Epithelial cell of proximal tubule (primary cell): Measurements from ENCODE around the gene CDC123. TPM values are rescaled to one million over a fixed set of nuclear protein-coding genes. Genes with fewer than 3 reads are reported as not detected.

Experiments used
- DNase-seq: peaks from one replicate; pipeline ENCODE4 v3.0.0-alpha.2; 2011; ENCODE audit warnings: low read depth
- H3K4me3 ChIP-seq: 2 replicates; pipeline ENCODE4 v1.5.1; 2011; ENCODE audit warnings: low read depth, mild to moderate bottlenecking, low read length
- total RNA-seq: library from RNA; depleted of rRNA; stranded (reverse); fragments of >200 nt; gene quantifications from 2 replicates; pipeline ENCODE4 v1.2.3, GENCODE V29; 2015
- TF ChIP-seq, protein P1 (sequence below): conservative IDR thresholded peaks from 2 replicates; pipeline ENCODE4 v1.5.1; 2012; ENCODE audit warnings: low read depth, mild to moderate bottlenecking, low read length

Gene CDC123
- total RNA-seq, 1 donor from 2014 or later: 96.5 TPM

DNA sequence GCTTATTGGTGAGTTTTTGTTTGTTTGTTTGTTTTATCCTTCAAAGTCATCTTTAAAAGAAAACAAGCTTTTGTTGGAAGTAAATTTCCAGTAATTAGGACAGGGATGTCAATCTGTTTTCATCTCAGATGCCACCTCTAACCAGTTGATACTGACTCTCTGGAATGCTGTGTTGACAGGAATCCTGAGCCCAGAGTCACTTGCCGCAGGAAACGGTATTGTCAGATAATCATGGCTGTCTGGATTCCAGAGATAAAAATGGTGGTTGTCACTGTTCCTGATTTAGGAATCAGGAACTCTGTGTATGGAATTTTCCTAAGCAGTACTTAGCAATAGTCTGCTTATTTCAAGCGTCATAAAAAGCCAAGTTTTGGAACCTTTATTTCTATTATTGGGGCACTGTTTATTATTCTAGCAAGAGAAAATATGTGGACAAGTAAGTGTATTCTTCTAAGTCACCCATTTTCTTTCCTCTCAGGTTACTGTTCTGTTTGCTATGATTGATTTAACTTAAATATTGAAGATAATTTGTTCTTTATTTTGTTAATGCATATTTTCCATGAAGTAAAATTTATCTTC, 39.2 kb downstream of the CDC123 start:
- no peak for DNase-seq
- no peak overlapping the region for H3K4me3 ChIP-seq
- TF ChIP-seq, protein P1, sequence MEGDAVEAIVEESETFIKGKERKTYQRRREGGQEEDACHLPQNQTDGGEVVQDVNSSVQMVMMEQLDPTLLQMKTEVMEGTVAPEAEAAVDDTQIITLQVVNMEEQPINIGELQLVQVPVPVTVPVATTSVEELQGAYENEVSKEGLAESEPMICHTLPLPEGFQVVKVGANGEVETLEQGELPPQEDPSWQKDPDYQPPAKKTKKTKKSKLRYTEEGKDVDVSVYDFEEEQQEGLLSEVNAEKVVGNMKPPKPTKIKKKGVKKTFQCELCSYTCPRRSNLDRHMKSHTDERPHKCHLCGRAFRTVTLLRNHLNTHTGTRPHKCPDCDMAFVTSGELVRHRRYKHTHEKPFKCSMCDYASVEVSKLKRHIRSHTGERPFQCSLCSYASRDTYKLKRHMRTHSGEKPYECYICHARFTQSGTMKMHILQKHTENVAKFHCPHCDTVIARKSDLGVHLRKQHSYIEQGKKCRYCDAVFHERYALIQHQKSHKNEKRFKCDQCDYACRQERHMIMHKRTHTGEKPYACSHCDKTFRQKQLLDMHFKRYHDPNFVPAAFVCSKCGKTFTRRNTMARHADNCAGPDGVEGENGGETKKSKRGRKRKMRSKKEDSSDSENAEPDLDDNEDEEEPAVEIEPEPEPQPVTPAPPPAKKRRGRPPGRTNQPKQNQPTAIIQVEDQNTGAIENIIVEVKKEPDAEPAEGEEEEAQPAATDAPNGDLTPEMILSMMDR: no peak

DNA sequence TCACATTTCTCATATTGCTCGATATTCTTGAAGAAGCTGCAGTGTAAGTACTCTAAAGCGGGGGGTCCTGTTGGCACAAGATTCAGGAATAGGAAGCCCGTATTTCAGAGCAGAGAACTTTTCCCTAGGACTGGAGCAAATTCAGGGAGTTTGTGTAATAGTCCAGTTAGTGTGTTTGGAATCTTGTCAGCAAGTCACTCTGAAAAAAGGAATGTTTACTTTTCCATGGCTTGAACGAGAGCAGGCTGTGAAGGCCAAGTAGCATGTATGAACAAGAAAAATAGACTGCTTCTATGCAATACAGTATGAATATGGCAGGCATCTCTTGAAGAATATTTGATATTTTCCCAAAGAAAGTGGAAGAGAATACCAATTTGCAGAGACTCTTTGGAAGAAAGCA, 39.8 kb downstream of the CDC123 start:
- no peak overlapping the region for H3K4me3 ChIP-seq
- TF ChIP-seq, protein P1: no peak
- no peak for DNase-seq

DNA sequence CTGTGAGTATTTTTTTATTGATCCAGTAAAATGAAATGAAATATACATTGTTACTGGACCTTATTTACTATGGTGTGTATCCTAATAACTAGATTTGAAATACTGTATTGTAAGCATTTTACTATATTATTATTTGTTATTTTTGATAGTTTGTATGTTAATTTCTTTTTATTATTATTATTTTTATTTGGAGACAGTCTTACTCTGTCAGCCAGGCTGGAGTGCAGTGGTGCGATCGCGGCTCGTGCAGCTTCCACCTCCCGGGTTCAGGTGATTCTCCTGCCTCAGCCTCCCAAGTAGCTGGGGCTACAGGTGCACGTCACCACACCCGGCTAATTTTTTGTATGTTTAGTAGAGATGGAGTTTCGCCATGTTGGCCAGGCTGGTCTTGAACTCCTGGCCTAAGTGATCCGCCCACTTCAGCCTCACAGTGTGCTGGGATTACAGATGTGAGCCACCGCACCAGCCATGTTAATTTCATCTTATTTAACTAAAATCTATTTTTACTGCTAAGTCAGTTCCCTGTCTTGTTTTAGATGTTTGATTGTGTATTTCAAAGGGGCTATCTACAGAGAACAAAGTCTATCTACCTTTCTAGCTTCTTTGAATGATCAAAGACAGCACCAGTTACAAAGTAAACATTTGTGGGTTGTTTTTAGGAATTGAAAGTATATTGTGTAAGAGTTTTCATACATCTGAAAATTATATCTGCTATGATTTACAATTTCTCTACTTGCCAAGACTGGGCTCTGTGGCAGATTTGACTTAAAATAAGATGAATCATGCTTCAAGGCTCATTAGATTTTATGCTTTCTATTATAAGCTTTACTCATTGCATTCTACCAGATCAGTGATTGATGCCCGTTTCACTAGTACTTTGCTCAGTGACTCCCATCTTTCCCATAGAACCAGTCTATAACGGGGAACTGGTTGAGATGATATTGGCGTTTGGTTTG, 41.6 kb downstream of the CDC123 start:
- DNase-seq: no peak
- TF ChIP-seq, protein P1: no peak

DNA sequence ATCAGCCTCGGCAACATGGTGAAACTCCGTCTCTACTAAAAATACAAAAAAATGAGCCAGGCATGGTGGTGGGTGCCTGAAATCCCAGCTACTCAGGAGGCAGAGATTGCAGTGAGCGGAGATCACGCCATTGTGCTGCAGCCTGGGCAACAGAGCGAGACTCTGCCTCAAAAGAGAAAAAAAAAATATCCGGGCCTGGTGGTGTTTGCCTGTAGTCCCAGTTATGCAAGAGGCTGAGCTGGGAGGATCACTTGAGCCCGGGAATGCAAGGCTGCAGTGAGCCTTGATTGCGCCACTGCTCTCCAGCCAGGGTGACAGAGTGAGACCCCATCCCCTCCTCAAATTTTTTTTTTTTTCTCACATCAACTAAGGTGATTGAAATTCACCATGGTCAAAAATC, 42.8 kb downstream of the CDC123 start:
- no peak overlapping the region for H3K4me3 ChIP-seq
- DNase-seq: no peak
- TF ChIP-seq, protein P1: no peak

More for the DNA sequence above, 41.6 kb downstream of the CDC123 start:
- H3K4me3 ChIP-seq: no peak overlapping the region

DNA sequence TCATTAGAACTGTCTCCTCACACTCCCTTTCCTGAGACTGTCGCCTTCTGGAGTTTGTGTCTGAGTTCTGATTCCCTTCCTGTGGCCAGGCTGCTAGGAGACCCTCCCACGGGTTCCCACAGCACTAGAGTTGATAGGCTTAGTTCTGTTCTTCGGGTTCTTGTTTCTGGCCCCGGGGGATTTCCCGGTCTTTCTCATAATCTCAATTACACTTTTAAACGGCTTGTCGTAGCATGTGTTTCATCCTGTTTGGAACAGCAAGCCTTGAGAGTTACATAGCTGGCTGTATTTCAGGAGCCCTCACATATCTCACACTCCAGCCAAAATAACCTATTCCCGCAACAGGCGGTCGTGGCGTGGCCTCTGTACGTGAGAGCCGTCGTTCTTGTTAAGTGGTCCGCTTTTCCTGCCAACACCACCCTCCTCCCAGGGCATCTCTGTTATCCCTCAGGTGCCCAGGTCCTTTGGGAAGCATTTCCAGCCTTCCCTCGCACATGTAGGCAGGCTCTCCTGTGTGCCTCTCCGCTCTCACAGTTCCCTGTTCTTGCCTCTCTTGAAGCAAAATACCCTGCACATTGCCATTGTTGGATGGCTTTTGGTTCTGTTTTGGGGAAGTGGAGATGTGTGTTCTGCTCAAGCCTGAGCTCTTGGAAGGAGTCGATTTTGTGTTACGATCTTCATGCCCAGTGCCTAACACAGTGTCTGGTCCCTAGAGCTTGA, 46.0 kb downstream of the CDC123 start:
- TF ChIP-seq, protein P1: no peak
- no peak for DNase-seq
- H3K4me3 ChIP-seq: no peak overlapping the region

GRCh38 chr10:12243864-12244620, 48.1 kb downstream of the CDC123 start:
- H3K4me3 ChIP-seq: no peak overlapping the region
- no peak for DNase-seq
- TF ChIP-seq, protein P1: no peak
